Mesendoderm (in vitro differentiated cells): Measurements from ENCODE around the gene PTPRM.

ENCODE experiments used
- DNase-seq: peaks from one replicate; pipeline ENCODE4 v3.0.0; 2013
- H2AK5ac ChIP-seq: 2 replicates; pipeline ENCODE4 v1.6.1; 2013; ENCODE audit warnings: low read length, inconsistent platforms
- H2BK120ac ChIP-seq: 2 replicates; pipeline ENCODE4 v1.6.1; 2013; ENCODE audit warnings: low read depth, mild to moderate bottlenecking, low read length, moderate library complexity, mixed read lengths
- H2BK15ac ChIP-seq: replicated peaks from 2 replicates; pipeline ENCODE4 v1.6.1; 2013; ENCODE audit warnings: low read depth, mild to moderate bottlenecking, moderate library complexity
- H2BK5ac ChIP-seq: 2 replicates; pipeline ENCODE4 v1.6.1; 2013; ENCODE audit warnings: low read length, inconsistent platforms
- H3K18ac ChIP-seq: 2 replicates; pipeline ENCODE4 v1.6.1; 2013; ENCODE audit warnings: mild to moderate bottlenecking, low read length, mixed read lengths
- H3K23ac ChIP-seq: one replicate; pipeline ENCODE4 v1.6.1; 2013; ENCODE audit warnings: low read length
- H3K27ac ChIP-seq: 2 replicates; pipeline ENCODE4 v1.5.1; 2013; ENCODE audit warnings: low read depth, mild to moderate bottlenecking, inconsistent platforms, low read length, moderate library complexity
- H3K27me3 ChIP-seq: 2 replicates; pipeline ENCODE4 v1.6.1; 2013; ENCODE audit warnings: low read length, control low read depth, mild to moderate bottlenecking, inconsistent platforms; ENCODE audit not compliant: insufficient read depth, poor library complexity
- H3K36me3 ChIP-seq: 2 replicates; pipeline ENCODE4 v1.6.1; 2013; ENCODE audit warnings: low read length, inconsistent platforms; ENCODE audit not compliant: control insufficient read depth, insufficient read depth
- H3K4ac ChIP-seq: one replicate; pipeline ENCODE4 v1.6.1; 2013; ENCODE audit warnings: low read depth, mild to moderate bottlenecking, low read length, moderate library complexity
- H3K4me1 ChIP-seq: 2 replicates; pipeline ENCODE4 v1.6.1; 2013; ENCODE audit warnings: low read depth, low read length, inconsistent platforms; ENCODE audit not compliant: control insufficient read depth
- H3K4me2 ChIP-seq: 2 replicates; pipeline ENCODE4 v1.6.1; 2013; ENCODE audit warnings: low read length
- H3K4me3 ChIP-seq: 2 replicates; pipeline ENCODE4 v1.5.1; 2013; ENCODE audit warnings: mild to moderate bottlenecking, low read length
- H3K56ac ChIP-seq: one replicate; pipeline ENCODE4 v1.6.1; 2013; ENCODE audit warnings: low read length
- H3K79me1 ChIP-seq: 2 replicates; pipeline ENCODE4 v1.6.1; 2013; ENCODE audit warnings: low read length, inconsistent platforms
- H3K79me2 ChIP-seq: 2 replicates; pipeline ENCODE4 v1.6.1; 2013; ENCODE audit warnings: mild to moderate bottlenecking, low read length; ENCODE audit not compliant: control insufficient read depth, insufficient read depth
- H3K9ac ChIP-seq: 2 replicates; pipeline ENCODE4 v1.6.1; 2013; ENCODE audit warnings: low read length, inconsistent platforms
- H4K5ac ChIP-seq: one replicate; pipeline ENCODE4 v1.6.1; 2013; ENCODE audit warnings: low read length
- H4K8ac ChIP-seq: one replicate; pipeline ENCODE4 v1.6.1; 2013; ENCODE audit warnings: low read depth, mild to moderate bottlenecking, control low read depth, low read length, moderate library complexity
- WGBS: extraction: QIAGEN DNeasy Blood & Tissue Kit; methylation state at CpG from one replicate; pipeline ENCODE4 v1.1.7; 2013; ENCODE audit warnings: low lambda C conversion rate, missing lambda C conversion rate; ENCODE audit not compliant: insufficient coverage; ENCODE audit errors: extremely low coverage; 5-methylcytosine and 5-hydroxymethylcytosine counted together

The PTPRM gene

GRCh38 chr18:7726522-7726921, 159.4 kb downstream of the PTPRM start:
- no peak overlapping the region for H4K5ac ChIP-seq
- H2BK120ac ChIP-seq = no peak overlapping the region
- H2AK5ac ChIP-seq = no peak overlapping the region
- H3K27ac ChIP-seq = no peak overlapping the region
- H3K4me3 ChIP-seq = no peak overlapping the region
- H2BK15ac ChIP-seq = no peak overlapping the region
- no peak overlapping the region for H4K8ac ChIP-seq
- no peak for DNase-seq
- no peak overlapping the region for H3K56ac ChIP-seq
- H3K79me2 ChIP-seq = no peaks in the 10 kb centered on the region
- H3K4me2 ChIP-seq = no peak overlapping the region
- H3K23ac ChIP-seq = no peak overlapping the region
- no peak overlapping the region for H3K4ac ChIP-seq
- no CpG with 5 or more reads among the region's 2 CpGs for WGBS
- H3K4me1 ChIP-seq = peaks cover 2% of the 10 kb centered on the region
- H3K36me3 ChIP-seq = no peaks in the 10 kb centered on the region
- no peaks in the 10 kb centered on the region for H3K27me3 ChIP-seq
- no peak overlapping the region for H3K9ac ChIP-seq
- no peak overlapping the region for H2BK5ac ChIP-seq
- H3K18ac ChIP-seq = no peak overlapping the region
- H3K79me1 ChIP-seq = no peaks in the 10 kb centered on the region

DNA sequence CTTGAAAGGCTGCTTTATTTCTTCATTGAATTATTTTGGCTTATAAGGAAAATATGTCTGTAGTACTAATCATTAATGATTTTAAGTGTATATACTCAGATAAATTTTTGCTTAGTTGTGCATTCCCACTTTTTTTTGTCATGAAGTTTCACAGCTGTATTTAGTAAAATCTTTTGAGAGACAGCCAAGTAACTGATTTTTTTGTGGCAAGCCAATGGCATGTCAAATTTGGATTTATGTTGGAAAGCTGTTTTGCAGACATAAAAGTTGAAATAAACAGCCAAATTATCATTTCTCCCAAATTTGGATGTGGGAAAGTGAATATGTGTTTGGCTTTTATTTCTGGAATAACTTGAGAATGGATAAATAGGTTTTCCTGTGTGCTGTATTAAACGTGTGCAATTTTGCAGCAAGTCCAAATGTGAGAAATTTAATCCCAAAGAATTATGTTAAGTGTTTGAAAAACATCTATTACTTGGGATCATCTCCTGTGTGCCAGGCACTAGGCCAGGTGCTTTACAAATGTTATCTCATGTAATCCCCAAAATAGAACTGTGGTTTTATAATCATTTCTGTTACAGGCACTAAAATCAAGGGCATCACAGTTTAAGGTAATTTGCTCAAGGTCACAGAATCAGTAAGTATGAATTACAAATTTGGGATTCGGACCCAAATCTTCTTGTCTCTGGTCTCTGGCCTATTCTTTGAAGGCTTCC, 160.4 kb downstream of the PTPRM start:
- H4K5ac ChIP-seq = no peak overlapping the region
- H4K8ac ChIP-seq = no peak overlapping the region
- no peak overlapping the region for H2BK5ac ChIP-seq
- H3K9ac ChIP-seq = no peak overlapping the region
- no peak overlapping the region for H3K4ac ChIP-seq
- H3K79me1 ChIP-seq = peaks cover 1% of the 10 kb centered on the region
- H3K36me3 ChIP-seq = no peaks in the 10 kb centered on the region
- no peaks in the 10 kb centered on the region for H3K27me3 ChIP-seq
- DNase-seq = no peak
- no peaks in the 10 kb centered on the region for H3K79me2 ChIP-seq
- no peak overlapping the region for H3K27ac ChIP-seq
- no peak overlapping the region for H3K18ac ChIP-seq
- no peak overlapping the region for H3K4me3 ChIP-seq
- H3K4me2 ChIP-seq = no peak overlapping the region
- no peak overlapping the region for H3K23ac ChIP-seq
- peaks cover 2% of the 10 kb centered on the region for H3K4me1 ChIP-seq
- H2AK5ac ChIP-seq = no peak overlapping the region
- no peak overlapping the region for H3K56ac ChIP-seq
- no peak overlapping the region for H2BK120ac ChIP-seq
- no peak overlapping the region for H2BK15ac ChIP-seq
- WGBS = no CpG with 5 or more reads among the region's 2 CpGs

DNA sequence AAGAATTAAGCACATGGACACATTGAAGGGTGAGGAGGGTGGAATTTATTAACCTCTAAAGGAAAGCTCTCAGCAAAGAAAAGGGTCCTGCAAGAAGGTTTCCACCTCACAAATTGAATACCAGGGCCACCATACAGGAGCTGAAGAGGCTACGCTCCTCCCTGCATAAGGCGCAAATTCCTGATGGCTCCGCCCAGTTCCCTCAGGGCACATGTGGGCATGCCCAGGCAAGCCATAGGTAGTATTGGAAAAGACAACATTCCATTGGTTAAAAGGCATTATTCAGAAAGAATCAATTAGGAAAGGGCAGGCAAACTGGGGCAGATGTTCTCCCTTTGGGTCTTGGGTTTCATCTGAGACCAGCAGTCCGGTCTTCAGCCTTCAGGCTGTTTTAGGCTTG, 161.2 kb downstream of the PTPRM start:
- Histone ChIP-seq H2BK120ac (no peak overlapping the region), H3K4me3 (no peak overlapping the region), H4K8ac (no peak overlapping the region), H3K4me1 (peaks cover 1% of the 10 kb centered on the region), H3K79me1 (peaks cover 2% of the 10 kb centered on the region), H3K27me3 (no peaks in the 10 kb centered on the region), H2AK5ac (no peak overlapping the region), H3K36me3 (no peaks in the 10 kb centered on the region), H3K4ac (no peak overlapping the region), H4K5ac (no peak overlapping the region), H3K18ac (no peak overlapping the region), H3K9ac (no peak overlapping the region), H3K27ac (no peak overlapping the region), H3K23ac (no peak overlapping the region), H3K4me2 (no peak overlapping the region), H3K79me2 (no peaks in the 10 kb centered on the region), H2BK5ac (no peak overlapping the region), H3K56ac (no peak overlapping the region), H2BK15ac (no peak overlapping the region)
- WGBS = no CpG with 5 or more reads among the region's 4 CpGs
- DNase-seq = peak; percentile 66

- peaks cover 2% of the 10 kb centered on the region for H3K79me1 ChIP-seq
- no peaks in the 10 kb centered on the region for H3K36me3 ChIP-seq
- no peak overlapping the region for H3K4me2 ChIP-seq
- no peak overlapping the region for H2AK5ac ChIP-seq
- H2BK5ac ChIP-seq = no peak overlapping the region
- H3K18ac ChIP-seq = no peak overlapping the region
- H2BK15ac ChIP-seq = no peak overlapping the region
- H3K4me3 ChIP-seq = no peak overlapping the region
- H3K56ac ChIP-seq = no peak overlapping the region
- H4K5ac ChIP-seq = no peak overlapping the region
- no peaks in the 10 kb centered on the region for H3K79me2 ChIP-seq
- no peak overlapping the region for H3K27ac ChIP-seq
- H3K27me3 ChIP-seq = no peaks in the 10 kb centered on the region
- no peak overlapping the region for H3K9ac ChIP-seq
- no peak overlapping the region for H4K8ac ChIP-seq
- DNase-seq = no peak
- no CpG with 5 or more reads among the region's 3 CpGs for WGBS
- peaks cover 2% of the 10 kb centered on the region for H3K4me1 ChIP-seq
- no peak overlapping the region for H3K4ac ChIP-seq
- no peak overlapping the region for H2BK120ac ChIP-seq
- no peak overlapping the region for H3K23ac ChIP-seq
Measured at GRCh38 chr18:7729868-7730267, 162.8 kb downstream of the PTPRM start.

GRCh38 chr18:7730682-7731081, 163.6 kb downstream of the PTPRM start:
- Histone ChIP-seq H2BK120ac (no peak overlapping the region), H3K4me3 (no peak overlapping the region)

DNA sequence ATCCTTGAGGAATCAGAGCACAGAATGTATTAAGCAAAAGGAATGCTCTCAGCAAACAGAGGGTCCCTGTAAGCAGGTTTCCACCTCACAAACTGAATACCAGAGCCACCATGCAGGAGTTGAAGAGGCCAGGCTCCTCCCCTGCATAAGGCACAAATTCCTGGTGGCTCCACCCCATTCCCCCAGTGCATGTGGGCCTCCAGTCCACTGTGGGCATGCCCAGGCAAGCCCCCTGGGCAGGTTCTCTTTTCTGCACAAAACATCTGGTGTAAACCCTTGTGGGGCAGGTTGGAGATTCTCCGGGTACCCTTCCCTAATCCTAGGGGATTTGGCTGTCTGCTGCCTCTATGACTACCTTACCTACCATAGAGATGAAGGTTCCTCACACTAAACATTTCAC, 166.5 kb downstream of the PTPRM start:
- Histone ChIP-seq H3K56ac (peak overlapping the region; percentile 35), H3K4me2 (no peak overlapping the region), H2AK5ac (no peak overlapping the region), H3K4me3 (no peak overlapping the region), H2BK15ac (no peak overlapping the region), H3K4me1 (peaks cover 5% of the 10 kb centered on the region), H3K27me3 (no peaks in the 10 kb centered on the region), H4K5ac (no peak overlapping the region), H3K79me1 (peaks cover 2% of the 10 kb centered on the region), H3K23ac (no peak overlapping the region), H3K36me3 (no peaks in the 10 kb centered on the region), H3K27ac (no peak overlapping the region), H4K8ac (no peak overlapping the region), H3K18ac (peak overlapping the region; percentile 75), H3K79me2 (no peaks in the 10 kb centered on the region), H2BK120ac (peak overlapping the region; percentile 63), H3K4ac (peak overlapping the region; percentile 95), H2BK5ac (peak overlapping the region; percentile 90), H3K9ac (no peak overlapping the region)
- peak; percentile 32 for DNase-seq
- WGBS = no CpG with 5 or more reads among the region's 1 CpG

More at GRCh38 chr18:7730682-7731081, 163.6 kb downstream of the PTPRM start:
- no peaks in the 10 kb centered on the region for H3K79me2 ChIP-seq
- H4K8ac ChIP-seq = no peak overlapping the region
- no peak overlapping the region for H3K18ac ChIP-seq
- H3K4me2 ChIP-seq = no peak overlapping the region
- H2AK5ac ChIP-seq = no peak overlapping the region
- WGBS = no CpG with 5 or more reads among the region's 4 CpGs
- no peak overlapping the region for H3K27ac ChIP-seq
- no peaks in the 10 kb centered on the region for H3K36me3 ChIP-seq
- H2BK15ac ChIP-seq = no peak overlapping the region
- no peak overlapping the region for H3K4ac ChIP-seq
- H3K23ac ChIP-seq = no peak overlapping the region
- H3K56ac ChIP-seq = no peak overlapping the region
- H3K4me1 ChIP-seq = peaks cover 2% of the 10 kb centered on the region
- no peaks in the 10 kb centered on the region for H3K27me3 ChIP-seq
- H2BK5ac ChIP-seq = no peak overlapping the region
- H3K9ac ChIP-seq = no peak overlapping the region
- H4K5ac ChIP-seq = no peak overlapping the region
- peaks cover 2% of the 10 kb centered on the region for H3K79me1 ChIP-seq
- peak; percentile 41 for DNase-seq
